Measurements from ENCODE around the gene CD44.

The CD44 gene

DNA sequence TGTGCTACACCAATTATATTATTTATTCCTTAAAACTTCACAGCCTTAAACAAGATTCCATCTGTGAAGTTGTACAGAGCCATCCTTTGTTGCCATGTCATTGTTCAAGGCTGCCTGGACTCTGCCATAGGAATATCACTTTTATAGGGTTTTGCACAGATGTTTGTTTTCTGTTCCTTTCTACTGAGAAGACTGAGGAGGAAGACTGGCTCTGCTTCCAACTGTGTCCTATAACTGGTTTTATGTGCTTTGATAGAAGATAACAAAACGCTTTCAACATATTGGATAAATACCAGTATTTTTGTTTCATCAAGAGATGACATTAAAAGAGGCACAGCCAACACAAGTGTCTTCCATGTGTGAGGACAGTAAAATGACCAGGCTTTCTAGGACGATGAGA lies 120.6 kb downstream of the CD44 start:
- Histone ChIP-seq H3K27ac (ENCODE audit: poor library complexity, severe bottlenecking) (no peak overlapping the region), H3K9me3 (ENCODE audit: severe bottlenecking) (no peaks in the 10 kb centered on the region), H3K4me3 (ENCODE audit: severe bottlenecking) (no peak overlapping the region), H3K27me3 (ENCODE audit: insufficient read depth, poor library complexity, severe bottlenecking) (no peaks in the 10 kb centered on the region), H3K4me1 (ENCODE audit: insufficient read depth, poor library complexity, severe bottlenecking) (peaks cover 8% of the 10 kb centered on the region), H3K36me3 (ENCODE audit: low read depth) (no peaks in the 10 kb centered on the region)
- DNase-seq (ENCODE audit: low spot score) (no peak), ATAC-seq (ENCODE audit: low read depth) (no peak)
- TF ChIP-seq, protein P1, sequence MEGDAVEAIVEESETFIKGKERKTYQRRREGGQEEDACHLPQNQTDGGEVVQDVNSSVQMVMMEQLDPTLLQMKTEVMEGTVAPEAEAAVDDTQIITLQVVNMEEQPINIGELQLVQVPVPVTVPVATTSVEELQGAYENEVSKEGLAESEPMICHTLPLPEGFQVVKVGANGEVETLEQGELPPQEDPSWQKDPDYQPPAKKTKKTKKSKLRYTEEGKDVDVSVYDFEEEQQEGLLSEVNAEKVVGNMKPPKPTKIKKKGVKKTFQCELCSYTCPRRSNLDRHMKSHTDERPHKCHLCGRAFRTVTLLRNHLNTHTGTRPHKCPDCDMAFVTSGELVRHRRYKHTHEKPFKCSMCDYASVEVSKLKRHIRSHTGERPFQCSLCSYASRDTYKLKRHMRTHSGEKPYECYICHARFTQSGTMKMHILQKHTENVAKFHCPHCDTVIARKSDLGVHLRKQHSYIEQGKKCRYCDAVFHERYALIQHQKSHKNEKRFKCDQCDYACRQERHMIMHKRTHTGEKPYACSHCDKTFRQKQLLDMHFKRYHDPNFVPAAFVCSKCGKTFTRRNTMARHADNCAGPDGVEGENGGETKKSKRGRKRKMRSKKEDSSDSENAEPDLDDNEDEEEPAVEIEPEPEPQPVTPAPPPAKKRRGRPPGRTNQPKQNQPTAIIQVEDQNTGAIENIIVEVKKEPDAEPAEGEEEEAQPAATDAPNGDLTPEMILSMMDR (IDR thresholded peaks at IDR 0.05; ENCODE audit: poor library complexity, severe bottlenecking), result no peak

DNA sequence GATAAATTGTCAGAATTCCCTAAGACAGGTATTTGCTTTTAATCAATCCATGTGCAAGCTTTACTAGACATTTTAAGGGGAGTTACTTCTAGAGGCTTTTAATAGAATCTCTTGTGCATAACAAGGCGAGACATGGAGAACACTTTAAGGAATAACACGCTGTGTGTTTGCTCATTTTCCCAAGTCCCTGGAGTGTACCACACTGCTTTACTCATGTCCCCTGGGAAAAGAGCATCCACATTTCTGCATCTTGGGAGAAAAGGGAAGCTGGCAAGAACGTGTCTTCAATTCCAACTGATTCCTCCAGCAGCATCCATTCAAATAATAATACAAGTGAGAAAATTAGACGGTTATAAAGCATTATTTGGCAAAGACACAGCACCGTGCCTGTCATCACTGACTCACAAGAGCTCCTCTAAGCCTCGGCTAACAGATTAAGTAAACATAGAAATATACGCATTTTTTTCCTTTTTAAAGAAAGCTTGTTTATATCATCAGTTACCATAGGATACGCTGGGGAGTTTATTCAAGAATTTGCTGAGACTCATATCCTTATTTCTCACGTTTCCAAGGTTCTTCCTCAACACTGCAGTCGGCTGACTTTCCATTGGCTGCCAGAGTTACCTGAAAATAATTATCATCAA lies 121.5 kb downstream of the CD44 start:
- no peaks in the 10 kb centered on the region for H3K36me3 ChIP-seq (ENCODE audit: low read depth)
- H3K4me1 ChIP-seq (ENCODE audit: insufficient read depth, poor library complexity, severe bottlenecking), result peaks cover 8% of the 10 kb centered on the region
- H3K27me3 ChIP-seq (ENCODE audit: insufficient read depth, poor library complexity, severe bottlenecking), result no peaks in the 10 kb centered on the region
- no peak for DNase-seq (ENCODE audit: low spot score)
- TF ChIP-seq, protein P1 (IDR thresholded peaks at IDR 0.05; ENCODE audit: poor library complexity, severe bottlenecking), result no peak
- H3K9me3 ChIP-seq (ENCODE audit: severe bottlenecking), result no peaks in the 10 kb centered on the region
- ATAC-seq (ENCODE audit: low read depth), result peak; percentile 96
- no peak overlapping the region for H3K27ac ChIP-seq (ENCODE audit: poor library complexity, severe bottlenecking)
- no peak overlapping the region for H3K4me3 ChIP-seq (ENCODE audit: severe bottlenecking)

DNA sequence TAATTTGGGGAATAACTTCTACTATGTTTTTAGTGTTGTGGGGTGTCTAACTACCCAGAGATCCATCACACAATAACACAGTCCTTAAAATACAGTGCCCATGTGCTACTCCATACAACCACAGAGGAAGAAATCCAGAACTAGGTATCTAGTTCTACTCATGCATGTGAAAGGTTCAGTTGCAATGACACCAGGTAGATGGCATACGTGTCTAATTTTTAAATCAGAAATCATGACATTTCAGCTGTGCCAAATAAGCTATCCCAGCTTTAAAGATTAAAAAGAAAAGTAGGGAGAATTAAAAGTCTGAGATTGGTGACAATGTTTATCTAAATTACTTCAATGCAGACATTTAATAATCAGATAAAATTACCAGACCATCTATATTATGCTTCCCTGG lies 122.2 kb downstream of the CD44 start:
- TF ChIP-seq, protein P1 (IDR thresholded peaks at IDR 0.05; ENCODE audit: poor library complexity, severe bottlenecking), result no peak
- no peak for DNase-seq (ENCODE audit: low spot score)
- no peak for ATAC-seq (ENCODE audit: low read depth)
- Histone ChIP-seq H3K27me3 (ENCODE audit: insufficient read depth, poor library complexity, severe bottlenecking) (no peaks in the 10 kb centered on the region), H3K9me3 (ENCODE audit: severe bottlenecking) (no peaks in the 10 kb centered on the region), H3K27ac (ENCODE audit: poor library complexity, severe bottlenecking) (no peak overlapping the region), H3K4me1 (ENCODE audit: insufficient read depth, poor library complexity, severe bottlenecking) (peaks cover 8% of the 10 kb centered on the region), H3K36me3 (ENCODE audit: low read depth) (no peaks in the 10 kb centered on the region), H3K4me3 (ENCODE audit: severe bottlenecking) (no peak overlapping the region)

DNA sequence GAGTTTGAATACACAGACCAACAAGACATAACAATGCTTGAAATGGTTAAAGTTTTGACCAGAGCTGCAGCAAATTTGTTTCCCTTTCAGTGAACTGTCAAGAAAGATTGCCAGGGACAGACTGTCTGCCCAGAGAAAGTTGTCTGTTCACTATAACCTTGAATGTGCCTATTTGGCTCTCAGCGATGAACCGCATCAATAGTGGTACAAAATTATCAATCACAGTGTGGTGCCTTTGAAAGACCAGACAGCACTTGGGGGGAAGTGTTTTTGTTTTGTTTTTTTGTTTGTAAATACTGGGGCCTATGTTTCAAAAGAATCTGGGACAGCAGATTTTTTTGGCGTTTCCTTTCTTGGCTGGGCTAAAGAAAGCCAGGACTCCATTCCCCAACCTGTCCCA lies 123.1 kb downstream of the CD44 start:
- no peaks in the 10 kb centered on the region for H3K9me3 ChIP-seq (ENCODE audit: severe bottlenecking)
- ATAC-seq (ENCODE audit: low read depth) (no peak), DNase-seq (ENCODE audit: low spot score) (no peak)
- peaks cover 8% of the 10 kb centered on the region for H3K4me1 ChIP-seq (ENCODE audit: insufficient read depth, poor library complexity, severe bottlenecking)
- no peaks in the 10 kb centered on the region for H3K27me3 ChIP-seq (ENCODE audit: insufficient read depth, poor library complexity, severe bottlenecking)
- TF ChIP-seq, protein P1 (IDR thresholded peaks at IDR 0.05; ENCODE audit: poor library complexity, severe bottlenecking), result no peak
- H3K27ac ChIP-seq (ENCODE audit: poor library complexity, severe bottlenecking), result no peak overlapping the region
- H3K4me3 ChIP-seq (ENCODE audit: severe bottlenecking), result no peak overlapping the region
- no peaks in the 10 kb centered on the region for H3K36me3 ChIP-seq (ENCODE audit: low read depth)

DNA sequence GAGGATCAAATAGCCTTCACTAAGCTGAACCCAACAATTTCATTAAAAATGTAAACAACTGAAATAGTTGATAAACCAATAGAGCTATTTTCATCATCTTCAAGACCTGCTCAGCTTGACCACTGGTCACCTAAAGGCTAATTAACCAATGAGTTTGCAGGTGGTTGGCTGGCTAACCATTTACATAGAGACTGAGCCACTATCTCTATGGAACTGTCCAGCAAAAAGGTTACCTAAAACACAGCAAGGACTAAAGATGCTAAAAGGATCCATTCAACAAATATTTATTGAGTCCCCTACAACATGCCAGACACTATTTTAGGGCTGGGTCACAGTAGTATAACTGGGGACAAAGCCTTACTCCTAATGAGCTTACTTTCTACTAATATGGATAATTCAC lies 123.8 kb downstream of the CD44 start:
- Histone ChIP-seq H3K9me3 (ENCODE audit: severe bottlenecking) (no peaks in the 10 kb centered on the region), H3K36me3 (ENCODE audit: low read depth) (no peaks in the 10 kb centered on the region), H3K27ac (ENCODE audit: poor library complexity, severe bottlenecking) (no peak overlapping the region), H3K4me1 (ENCODE audit: insufficient read depth, poor library complexity, severe bottlenecking) (peaks cover 8% of the 10 kb centered on the region), H3K27me3 (ENCODE audit: insufficient read depth, poor library complexity, severe bottlenecking) (no peaks in the 10 kb centered on the region), H3K4me3 (ENCODE audit: severe bottlenecking) (no peak overlapping the region)
- DNase-seq (ENCODE audit: low spot score) (no peak), ATAC-seq (ENCODE audit: low read depth) (no peak)
- TF ChIP-seq, protein P1 (IDR thresholded peaks at IDR 0.05; ENCODE audit: poor library complexity, severe bottlenecking), result no peak

All from RWPE2 (cell line).